Thymus (tissue), 11 donors: ENCODE data around the gene ACAP3. TPM values are rescaled to one million over a fixed set of nuclear protein-coding genes. Genes with fewer than 3 reads are reported as not detected.

ENCODE experiments used
- DNase-seq, 9 donors: peaks; one replicate each; pipeline ENCODE4 v3.0.0-alpha.2; 2013; ENCODE audit warnings: low spot score in 9 of 9, low read depth in 6 of 9, missing footprints in 1 of 9
- H3K27ac ChIP-seq, 2 donors: one replicate each; pipeline ENCODE4 v1.5.1; 2013; ENCODE audit warnings: control low read depth in 1 of 2, low read depth in 1 of 2, low read length in 1 of 2, mild to moderate bottlenecking in 1 of 2, moderate library complexity in 1 of 2
- H3K27me3 ChIP-seq, 2 donors: one replicate each; pipeline ENCODE4 v1.5.1; 2013; ENCODE audit warnings: low read length in 1 of 2; ENCODE audit not compliant: control insufficient read depth in 2 of 2, insufficient read depth in 1 of 2
- H3K36me3 ChIP-seq, 2 donors: one replicate each; pipeline ENCODE4 v1.5.1; 2013; ENCODE audit warnings: low read length in 1 of 2, mild to moderate bottlenecking in 1 of 2, moderate library complexity in 1 of 2; ENCODE audit not compliant: control insufficient read depth in 2 of 2, insufficient read depth in 2 of 2
- H3K4me1 ChIP-seq, 2 donors: one replicate each; pipeline ENCODE4 v1.5.1; 2013; ENCODE audit warnings: low read length in 2 of 2; ENCODE audit not compliant: control insufficient read depth in 2 of 2, insufficient read depth in 2 of 2
- H3K4me3 ChIP-seq, 2 donors: one replicate each; pipeline ENCODE4 v1.5.1; 2013; ENCODE audit warnings: low read length in 2 of 2, control low read depth in 1 of 2, mild to moderate bottlenecking in 1 of 2
- H3K9me3 ChIP-seq, 2 donors: one replicate each; pipeline ENCODE4 v1.5.1; 2013; ENCODE audit warnings: low read length in 1 of 2, mild to moderate bottlenecking in 1 of 2; ENCODE audit not compliant: control insufficient read depth in 2 of 2, insufficient read depth in 1 of 2
- WGBS: extraction: QIAGEN DNeasy Blood & Tissue Kit; methylation state at CpG from one replicate; pipeline ENCODE4 v1.1.7; 2013; 5-methylcytosine and 5-hydroxymethylcytosine counted together
- polyA plus RNA-seq: library from polyadenylated mRNA; stranded (reverse); fragments of 200-250 nt; gene quantifications from one replicate; pipeline ENCODE4 v1.2.3, GENCODE V29; 2013
- total RNA-seq: library from RNA; stranded (reverse); fragments of 120-200 nt; gene quantifications from one replicate; pipeline ENCODE4 v1.2.4, GENCODE V29; 2013
- donor health status: healthy.

The ACAP3 gene
- total and polyA plus RNA-seq, 2 donors = 15.5 to 58.8 TPM

DNA sequence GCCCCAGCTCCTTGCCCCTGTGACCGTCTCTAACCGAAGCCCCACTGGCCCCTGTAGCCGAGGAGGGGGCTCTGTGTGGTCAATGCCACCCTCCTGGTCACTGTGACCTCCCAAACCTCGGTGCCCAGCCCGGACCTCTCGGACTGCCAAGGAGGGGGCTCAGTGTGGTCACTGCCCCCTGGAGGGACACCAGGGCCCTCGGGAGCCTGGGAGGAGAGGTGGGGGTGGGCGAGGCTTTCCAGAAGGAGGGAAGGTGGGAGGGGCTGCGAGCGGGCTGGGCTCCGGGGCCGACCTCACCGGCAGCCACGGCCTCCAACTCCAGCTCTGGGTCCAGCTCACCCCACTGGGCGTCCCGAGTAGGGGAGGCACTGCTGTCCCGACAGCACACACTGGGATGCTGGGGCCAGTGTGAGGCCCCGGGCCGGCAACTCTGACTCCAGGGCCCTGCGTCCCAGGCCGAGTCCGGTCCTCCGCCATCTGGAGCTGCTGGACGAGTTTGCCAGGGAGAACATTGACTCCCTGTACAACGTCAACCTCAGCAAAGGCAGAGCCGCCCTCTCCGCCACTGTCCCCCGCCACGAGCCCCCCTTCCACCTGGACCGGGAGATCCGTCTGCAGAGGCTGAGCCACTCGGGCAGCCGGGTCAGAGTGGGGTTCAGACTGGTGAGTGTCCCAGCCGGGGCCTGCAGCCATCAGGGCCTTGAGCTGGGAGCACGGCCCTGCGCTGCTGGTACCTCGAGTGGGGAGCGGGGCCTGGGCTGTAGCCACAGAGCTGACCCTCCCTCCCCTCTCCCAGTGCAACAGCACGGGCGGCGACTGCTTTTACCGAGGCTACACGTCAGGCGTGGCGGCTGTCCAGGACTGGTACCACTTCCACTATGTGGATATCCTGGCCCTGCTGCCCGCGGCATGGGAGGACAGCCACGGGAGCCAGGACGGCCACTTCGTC is 21.1 kb downstream of the ACAP3 start:
- H3K27ac ChIP-seq = no peak overlapping the region
- H3K9me3 ChIP-seq = no peaks in the 10 kb centered on the region
- no peak overlapping the region for H3K4me3 ChIP-seq
- H3K4me1 ChIP-seq = no peaks in the 10 kb centered on the region
- no peaks in the 10 kb centered on the region for H3K36me3 ChIP-seq
- peaks cover 0 to 18% of the 10 kb centered on the region in 2 donors for H3K27me3 ChIP-seq
- no peak for DNase-seq
- WGBS = 83% methylated on average over 50 of the region's 50 CpGs

DNA sequence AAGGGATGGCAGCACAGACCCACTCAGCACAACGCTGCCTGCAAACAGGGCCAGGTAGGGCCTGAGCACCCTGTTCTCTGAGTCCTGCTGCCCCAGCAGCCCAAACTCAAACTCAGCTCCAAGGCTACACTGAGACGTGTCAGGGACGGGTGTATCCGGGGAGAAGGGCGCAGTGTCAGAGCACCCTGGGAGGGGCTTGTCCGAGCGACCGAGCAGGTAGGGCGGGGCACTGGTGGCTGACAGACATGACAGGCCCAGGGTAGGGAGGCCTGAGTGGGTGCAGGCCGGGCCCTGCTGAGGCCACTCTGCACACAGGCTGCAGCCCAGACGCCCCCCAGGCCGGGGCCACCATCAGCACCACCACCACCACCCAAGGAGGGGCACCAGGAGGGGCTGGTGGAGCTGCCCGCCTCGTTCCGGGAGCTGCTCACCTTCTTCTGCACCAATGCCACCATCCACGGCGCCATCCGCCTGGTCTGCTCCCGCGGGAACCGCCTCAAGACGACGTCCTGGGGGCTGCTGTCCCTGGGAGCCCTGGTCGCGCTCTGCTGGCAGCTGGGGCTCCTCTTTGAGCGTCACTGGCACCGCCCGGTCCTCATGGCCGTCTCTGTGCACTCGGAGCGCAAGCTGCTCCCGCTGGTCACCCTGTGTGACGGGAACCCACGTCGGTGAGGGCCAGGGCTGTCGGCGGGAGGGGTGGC is 22.0 kb downstream of the ACAP3 start:
- peaks cover 0 to 18% of the 10 kb centered on the region in 2 donors for H3K27me3 ChIP-seq

GRCh38 chr1:1285102-1285571 is 22.6 kb downstream of the ACAP3 start:
- 95% methylated on average over 22 of the region's 22 CpGs for WGBS
- no peak for DNase-seq
- Histone ChIP-seq H3K36me3 (no peaks in the 10 kb centered on the region), H3K27ac (no peak overlapping the region), H3K27me3 (peaks cover 0 to 18% of the 10 kb centered on the region in 2 donors), H3K9me3 (no peaks in the 10 kb centered on the region), H3K4me1 (no peaks in the 10 kb centered on the region), H3K4me3 (no peak overlapping the region)

More for the DNA sequence above, 22.0 kb downstream of the ACAP3 start:
- Histone ChIP-seq H3K27ac (no peak overlapping the region), H3K9me3 (no peaks in the 10 kb centered on the region), H3K36me3 (no peaks in the 10 kb centered on the region), H3K4me3 (no peak overlapping the region), H3K4me1 (no peaks in the 10 kb centered on the region)
- WGBS = 83% methylated on average over 37 of the region's 37 CpGs
- no peak for DNase-seq

GRCh38 chr1:1284221-1285101 is 23.3 kb downstream of the ACAP3 start:
- Histone ChIP-seq H3K27ac (no peak overlapping the region), H3K4me3 (no peak overlapping the region), H3K27me3 (peaks cover 0 to 18% of the 10 kb centered on the region in 2 donors), H3K4me1 (no peaks in the 10 kb centered on the region), H3K9me3 (no peaks in the 10 kb centered on the region), H3K36me3 (no peaks in the 10 kb centered on the region)
- DNase-seq = no peak
- 91% methylated on average over 32 of the region's 32 CpGs for WGBS

DNA sequence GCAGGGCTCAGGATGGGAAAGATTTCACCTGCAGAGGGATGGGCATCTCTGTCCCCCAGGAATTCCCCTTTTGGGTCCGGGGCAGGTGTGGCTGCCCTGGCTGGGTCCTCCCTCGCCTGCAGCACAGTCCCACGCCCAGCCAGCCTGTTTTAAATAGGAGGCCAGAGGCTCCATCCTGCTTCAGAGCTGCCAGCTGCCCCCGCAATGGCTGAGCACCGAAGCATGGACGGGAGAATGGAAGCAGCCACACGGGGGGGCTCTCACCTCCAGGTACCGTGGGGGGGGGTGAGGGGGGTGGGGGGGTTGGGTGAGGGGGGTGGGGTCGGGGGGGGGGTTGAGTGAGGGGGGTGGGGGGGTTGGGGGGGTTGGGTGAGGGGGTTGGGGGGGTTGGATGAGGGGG is 23.9 kb downstream of the ACAP3 start:
- Histone ChIP-seq H3K36me3 (no peaks in the 10 kb centered on the region), H3K27ac (no peak overlapping the region), H3K27me3 (peaks cover 0 to 18% of the 10 kb centered on the region in 2 donors), H3K4me1 (no peaks in the 10 kb centered on the region), H3K4me3 (no peak overlapping the region), H3K9me3 (no peaks in the 10 kb centered on the region)
- WGBS = 25% methylated on average over 8 of the region's 9 CpGs
- no peak for DNase-seq

- no peak for DNase-seq
- no peaks in the 10 kb centered on the region for H3K4me1 ChIP-seq
- H3K4me3 ChIP-seq = no peak overlapping the region
- 93% methylated on average over 14 of the region's 14 CpGs for WGBS
- H3K9me3 ChIP-seq = no peaks in the 10 kb centered on the region
- H3K27ac ChIP-seq = no peak overlapping the region
- no peaks in the 10 kb centered on the region for H3K36me3 ChIP-seq
- H3K27me3 ChIP-seq = peaks cover 0 to 18% of the 10 kb centered on the region in 2 donors
Measured at GRCh38 chr1:1282998-1283397, 24.7 kb downstream of the ACAP3 start.

- WGBS = 84% methylated on average over 26 of the region's 26 CpGs
- no peak for DNase-seq
- peaks cover 0 to 12% of the 10 kb centered on the region in 2 donors for H3K27me3 ChIP-seq
- H3K27ac ChIP-seq = no peak overlapping the region
- H3K36me3 ChIP-seq = no peaks in the 10 kb centered on the region
- H3K4me3 ChIP-seq = no peak overlapping the region
- no peaks in the 10 kb centered on the region for H3K9me3 ChIP-seq
- H3K4me1 ChIP-seq = no peaks in the 10 kb centered on the region
Measured at GRCh38 chr1:1281533-1282321, 26.0 kb downstream of the ACAP3 start.

GRCh38 chr1:1280782-1281481 is 26.8 kb downstream of the ACAP3 start:
- no peaks in the 10 kb centered on the region for H3K4me1 ChIP-seq
- H3K36me3 ChIP-seq = no peaks in the 10 kb centered on the region
- H3K9me3 ChIP-seq = no peaks in the 10 kb centered on the region
- no peak overlapping the region for H3K4me3 ChIP-seq
- 97% methylated on average over 21 of the region's 21 CpGs for WGBS
- H3K27ac ChIP-seq = no peak overlapping the region
- peaks cover 0 to 7% of the 10 kb centered on the region in 2 donors for H3K27me3 ChIP-seq
- DNase-seq = no peak
